GM21717 (cell line): Measurements from ENCODE around the gene CASP3.
"Not testable (repeated sequence)": the region's sequence is repeated elsewhere in the genome, so short reads cannot be mapped to it uniquely, and the experiment has no call there.

Experiments used
- ATAC-seq: cut with Tn5 transposase; IDR thresholded peaks from one replicate; pipeline ENCODE4 v1.9.1; 2021; ENCODE audit warnings: mild to moderate bottlenecking, moderate library complexity; ENCODE audit not compliant: unreplicated experiment

The CASP3 gene

DNA sequence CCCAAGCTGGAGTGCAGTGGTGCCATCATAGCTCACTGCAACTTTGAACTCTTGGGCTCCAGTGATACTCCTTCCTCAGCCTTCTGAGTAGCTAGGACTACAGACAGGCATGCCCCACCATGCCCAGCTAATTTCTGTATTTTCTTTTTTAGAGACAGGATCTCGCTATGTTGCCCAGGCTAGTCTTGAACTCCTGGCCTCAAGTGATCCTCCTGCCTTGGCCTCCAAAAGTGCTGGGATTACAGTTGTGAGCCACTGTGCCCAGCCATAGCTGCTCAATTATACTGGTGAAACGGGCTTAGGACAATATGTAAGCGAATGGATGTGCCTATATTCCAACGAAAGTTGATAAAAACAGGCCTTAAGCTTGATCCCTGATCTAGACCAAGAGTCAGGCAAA is 13.1 kb downstream of the CASP3 start:
- no peak for ATAC-seq

DNA sequence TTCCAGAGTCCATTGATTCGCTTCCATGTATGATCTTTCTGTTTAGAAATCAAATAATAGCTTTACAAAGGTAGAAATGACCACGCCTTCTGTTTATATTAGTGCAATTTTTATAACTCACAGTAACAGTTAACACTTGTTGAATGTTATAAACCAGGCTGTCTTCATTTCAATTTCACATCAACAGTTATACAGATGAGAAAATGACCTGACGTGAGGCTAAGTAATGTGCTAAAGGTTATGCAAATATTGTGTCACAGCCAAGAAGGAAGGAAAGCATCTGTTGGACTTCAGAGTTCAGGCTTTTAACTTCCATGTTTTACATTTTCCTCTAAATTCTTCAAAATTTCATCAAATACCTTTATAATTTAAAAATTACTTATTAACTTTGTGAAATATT is 13.9 kb downstream of the CASP3 start:
- no peak for ATAC-seq

DNA sequence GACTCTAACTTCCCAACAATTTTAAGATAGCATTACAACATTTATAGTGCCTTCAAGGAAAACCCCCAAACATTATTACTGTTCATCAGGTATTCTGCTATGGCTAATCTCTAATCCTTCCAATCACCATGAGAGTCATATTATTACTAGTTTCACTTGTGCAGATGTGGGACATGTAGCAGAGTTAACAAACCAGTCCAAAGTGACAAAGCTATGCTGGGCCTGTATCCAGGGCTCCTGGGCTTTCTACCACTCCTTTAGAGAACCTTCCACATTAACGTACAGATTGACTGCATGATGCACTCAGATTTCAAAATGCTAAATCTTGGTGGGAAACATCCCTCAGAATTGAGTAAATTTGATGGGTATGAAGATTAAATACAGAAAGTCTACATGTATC is 16.4 kb downstream of the CASP3 start:
- no peak for ATAC-seq

DNA sequence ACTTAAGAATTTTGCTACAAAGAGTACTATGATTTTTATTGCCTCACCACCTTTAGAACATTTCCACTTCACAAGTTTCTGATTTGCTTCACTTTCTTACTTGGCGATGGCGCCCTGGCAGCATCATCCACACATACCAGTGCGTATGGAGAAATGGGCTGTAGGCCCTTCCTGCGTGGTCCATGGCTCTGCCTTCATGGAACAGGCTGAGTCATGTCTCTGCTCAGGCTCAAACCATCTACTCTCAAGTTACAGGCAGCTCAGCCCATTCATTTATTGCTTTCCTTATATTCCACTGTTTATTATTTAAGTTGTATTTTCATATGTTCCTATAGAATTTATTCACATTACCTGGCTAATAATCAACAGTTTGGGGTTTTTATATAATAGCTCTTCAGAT is 21.1 kb downstream of the CASP3 start:
- no peak for ATAC-seq

DNA sequence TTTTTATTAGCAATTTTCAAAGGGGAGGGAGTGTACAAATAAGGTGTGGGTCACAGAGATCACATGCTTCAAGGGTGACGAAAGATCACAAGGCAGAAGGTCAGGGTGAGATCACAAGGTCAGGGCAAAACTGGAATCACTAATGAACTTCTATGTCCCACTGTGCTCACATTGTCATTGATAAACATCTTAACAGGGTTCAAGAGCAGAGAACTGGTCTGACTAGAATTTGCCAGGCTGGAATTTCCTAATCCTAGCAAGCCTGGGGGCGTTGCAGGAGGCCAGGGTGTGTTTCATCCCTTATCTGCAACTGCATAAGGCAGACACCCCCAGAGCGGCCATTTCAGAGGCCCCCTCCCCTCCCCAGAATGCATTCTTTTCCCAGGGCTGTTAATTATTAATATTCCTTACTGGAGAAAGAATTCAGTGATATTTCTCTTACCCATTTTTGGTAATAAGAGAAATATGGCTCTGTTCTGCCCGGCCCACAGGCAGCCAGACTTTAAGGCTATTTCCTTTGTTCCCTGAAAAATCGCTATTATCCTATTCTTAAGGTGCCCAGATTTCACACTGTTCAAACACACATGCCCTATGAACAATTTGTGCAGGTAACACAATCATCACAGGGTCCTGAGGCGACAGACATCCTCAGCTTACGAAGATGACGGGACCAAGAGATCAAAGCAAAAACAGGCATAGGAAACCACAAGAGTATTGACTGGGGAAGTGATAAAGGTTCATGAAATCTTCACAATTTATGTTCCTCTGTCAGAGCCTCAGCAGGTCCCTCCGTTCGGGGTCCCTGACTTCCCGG is 23.3 kb downstream of the CASP3 start:
- not testable (repeated sequence) for ATAC-seq

DNA sequence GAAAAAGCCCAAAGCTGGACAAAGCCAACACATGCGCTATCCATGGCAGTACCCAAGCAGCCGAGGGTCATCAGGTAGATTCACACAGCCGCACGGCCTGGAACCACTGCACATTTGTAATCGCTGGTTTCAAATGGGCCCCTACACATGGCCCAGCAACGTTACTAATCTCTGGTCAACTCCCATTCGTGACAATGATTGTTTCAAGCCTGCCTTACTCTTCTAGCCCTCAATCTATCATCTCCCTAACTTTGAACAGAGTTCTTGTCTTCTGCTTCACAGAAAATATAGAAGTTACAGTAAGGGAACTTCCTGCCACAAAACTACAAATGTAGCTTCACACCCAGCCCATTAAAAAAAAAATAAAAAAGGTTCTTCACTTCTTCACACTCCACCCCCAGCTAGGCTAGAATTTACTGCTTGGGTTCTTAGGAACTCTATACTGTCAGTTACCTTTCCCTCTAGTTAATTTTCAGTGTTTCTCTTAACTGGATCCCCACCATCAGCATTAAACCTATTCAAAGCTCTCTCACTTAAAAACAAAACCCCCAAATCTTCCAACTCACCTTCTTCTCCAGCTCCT is 24.2 kb downstream of the CASP3 start:
- no peak for ATAC-seq

DNA sequence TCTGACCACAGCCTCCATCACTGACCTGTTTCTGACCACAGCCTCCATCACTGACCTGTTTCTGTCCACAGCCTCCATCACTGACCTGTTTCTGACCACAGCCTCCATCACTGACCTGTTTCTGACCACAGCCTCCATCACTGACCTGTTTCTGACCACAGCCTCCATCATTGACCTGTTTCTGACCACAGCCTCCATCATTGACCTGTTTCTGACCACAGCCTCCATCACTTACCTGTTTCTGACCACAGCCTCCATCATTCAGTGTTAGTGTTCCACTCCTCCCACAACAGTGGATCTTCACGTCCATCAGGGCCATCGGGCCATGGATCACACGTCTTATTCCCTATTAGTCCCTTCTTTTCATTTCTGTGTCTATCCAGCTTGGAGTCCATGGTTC is 24.7 kb downstream of the CASP3 start:
- ATAC-seq: not testable (repeated sequence)

DNA sequence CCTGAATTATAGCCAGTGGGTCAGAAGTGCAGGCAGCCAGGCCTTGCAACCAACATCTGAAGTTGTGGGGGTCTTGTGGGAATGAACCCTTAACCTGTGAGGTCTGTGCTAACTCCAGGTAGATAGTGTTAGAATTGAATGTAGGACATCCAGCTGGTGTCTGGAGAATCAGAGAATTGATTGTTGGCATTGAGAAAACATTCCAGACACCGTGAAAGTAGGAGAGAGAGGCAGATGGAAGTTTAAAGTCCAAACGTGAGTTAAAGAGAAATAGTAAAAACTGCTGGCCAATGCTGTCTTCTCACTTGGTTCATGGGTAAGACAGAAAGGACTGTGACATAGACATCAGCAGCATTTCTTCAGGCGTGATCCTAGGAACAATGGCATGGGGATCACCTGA is 27.7 kb downstream of the CASP3 start:
- ATAC-seq: no peak

DNA sequence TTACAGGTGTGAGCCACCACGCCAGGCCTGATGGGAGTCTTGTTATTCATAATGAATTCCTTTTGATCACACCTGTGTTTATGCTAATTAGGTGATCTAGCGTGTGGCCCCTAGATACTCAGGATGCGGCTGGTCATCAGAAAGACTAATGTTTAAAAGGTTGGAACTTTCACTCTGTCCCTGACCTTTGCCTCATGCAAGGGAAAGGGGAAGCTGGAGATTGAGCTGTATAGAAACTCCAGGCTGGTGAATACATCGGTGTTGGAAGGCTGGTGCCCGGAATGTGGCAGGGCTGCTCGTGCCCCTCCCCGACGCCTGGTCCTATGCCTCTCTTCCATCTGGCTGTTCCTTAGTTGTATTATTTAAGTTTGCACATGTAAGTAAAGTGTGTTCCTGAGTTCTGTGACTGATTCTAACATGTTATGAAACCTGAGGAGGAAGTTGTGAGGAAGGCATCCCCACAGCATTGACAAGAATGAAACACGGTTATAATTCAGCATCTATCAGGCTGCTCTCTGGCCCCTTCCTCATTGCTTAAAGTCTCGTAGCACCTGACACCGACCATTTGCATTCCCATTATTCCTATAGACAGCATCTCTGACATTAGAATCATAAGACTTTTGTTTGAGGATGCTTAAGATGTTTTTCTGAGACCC is 28.9 kb downstream of the CASP3 start:
- ATAC-seq: no peak

DNA sequence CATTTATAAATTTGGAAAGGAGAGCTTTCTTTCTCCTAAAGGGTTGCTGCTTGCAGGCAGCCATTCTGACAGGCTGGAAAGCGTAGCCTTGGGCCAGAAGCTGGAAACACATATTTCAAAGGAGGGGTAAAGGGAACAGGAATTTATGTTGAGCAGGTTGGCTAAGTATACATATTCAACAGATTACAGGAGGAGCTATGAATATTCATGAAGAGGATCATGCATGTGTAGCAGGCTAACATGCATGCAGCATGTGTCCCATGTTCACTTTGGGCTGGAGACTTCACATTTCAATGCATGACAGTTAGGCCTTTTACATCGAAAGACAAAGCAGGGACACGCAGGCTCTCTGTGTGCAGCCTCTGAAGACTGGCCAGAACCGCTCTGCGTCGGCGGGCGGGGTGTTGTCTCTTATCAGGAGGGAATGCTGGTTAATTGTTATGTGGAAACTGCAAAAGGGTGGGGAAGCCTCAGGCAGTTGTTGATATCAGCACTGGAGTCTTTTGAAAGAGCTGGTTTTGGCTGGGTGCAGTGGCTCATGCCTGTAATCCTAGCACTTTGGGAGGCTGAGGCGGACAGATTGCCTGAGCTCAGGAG is 31.5 kb downstream of the CASP3 start:
- no peak for ATAC-seq

DNA sequence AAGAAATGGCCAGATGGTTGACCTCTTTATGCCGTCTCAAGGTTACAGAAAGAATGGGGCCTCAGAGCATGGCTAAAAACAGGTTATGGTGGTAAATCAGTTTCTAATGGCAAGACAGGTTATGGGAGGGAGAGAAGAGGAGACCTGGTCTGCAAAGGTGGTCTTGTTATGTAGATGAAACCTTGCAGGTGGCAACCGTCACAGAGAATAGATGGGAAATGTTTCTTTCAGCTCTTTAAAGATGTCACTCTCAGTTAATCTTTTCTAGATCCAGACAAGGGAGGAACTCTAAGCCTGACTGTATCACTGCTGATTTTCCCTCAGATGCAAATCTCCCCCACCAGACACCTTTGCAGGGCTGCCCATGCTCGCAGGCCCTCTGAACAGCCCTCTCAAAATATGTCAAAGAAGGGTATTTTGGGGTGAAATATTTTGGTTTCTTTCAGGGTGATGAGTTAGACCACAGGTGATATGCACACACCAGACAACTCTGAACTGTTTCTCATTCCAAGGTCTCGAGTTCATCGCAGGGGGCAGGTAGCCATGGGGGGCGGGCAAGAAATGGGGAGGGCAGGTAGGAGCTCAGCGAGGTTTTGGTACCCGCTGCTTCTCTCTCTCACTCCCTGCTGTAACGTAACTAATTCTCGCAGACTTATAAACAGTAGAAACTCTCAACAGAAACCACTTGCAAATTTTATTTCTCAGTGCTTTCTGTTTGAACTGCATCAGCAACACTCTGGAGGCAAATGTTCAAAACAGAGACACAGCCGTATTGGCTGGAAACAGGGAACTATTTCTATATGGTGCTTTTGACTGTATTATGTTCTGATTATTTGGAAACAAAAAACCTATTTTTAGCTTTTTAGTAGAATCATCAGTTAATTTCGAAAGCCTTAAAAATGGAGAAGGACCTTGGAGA is 32.4 kb downstream of the CASP3 start:
- ATAC-seq: peak; percentile 83

DNA sequence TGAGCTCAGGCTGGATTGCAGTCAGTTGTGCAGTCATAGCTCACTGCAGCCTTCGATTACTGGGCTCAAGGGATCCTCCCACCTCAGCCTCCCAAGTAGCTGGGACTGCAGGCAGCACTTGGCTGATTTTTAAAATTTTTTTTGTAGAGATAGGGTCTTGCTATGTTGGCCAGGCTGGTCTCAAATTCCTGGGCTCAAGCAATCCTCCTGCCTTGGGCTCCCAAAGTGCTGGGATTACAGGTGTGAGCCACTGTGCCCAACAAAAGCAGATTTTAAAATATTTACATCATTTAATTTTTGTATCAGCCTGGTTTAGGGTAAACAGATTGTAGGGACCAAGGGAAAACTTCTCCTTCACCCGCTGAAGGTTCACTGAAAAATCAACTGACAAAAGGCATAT is 33.1 kb downstream of the CASP3 start:
- not testable (repeated sequence) for ATAC-seq

DNA sequence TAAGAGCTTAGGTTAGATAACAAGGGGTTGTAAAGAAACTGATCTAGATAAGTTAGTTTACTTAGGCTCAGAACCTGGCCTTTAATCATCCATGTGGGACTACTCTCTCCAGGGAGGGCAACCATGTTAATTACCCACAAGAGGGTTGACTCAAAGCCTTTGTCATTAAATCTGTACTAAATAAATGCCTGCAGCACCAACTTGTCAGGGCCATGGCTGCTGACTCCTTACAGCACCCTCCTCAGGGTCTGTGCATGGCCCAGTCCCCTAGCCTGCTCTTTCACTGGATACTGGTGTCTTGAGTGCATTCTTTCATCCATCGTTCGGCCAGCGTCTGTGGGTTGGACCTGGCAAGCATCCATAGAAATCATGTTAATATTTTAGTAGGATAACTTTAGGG is 34.7 kb downstream of the CASP3 start:
- ATAC-seq: no peak

DNA sequence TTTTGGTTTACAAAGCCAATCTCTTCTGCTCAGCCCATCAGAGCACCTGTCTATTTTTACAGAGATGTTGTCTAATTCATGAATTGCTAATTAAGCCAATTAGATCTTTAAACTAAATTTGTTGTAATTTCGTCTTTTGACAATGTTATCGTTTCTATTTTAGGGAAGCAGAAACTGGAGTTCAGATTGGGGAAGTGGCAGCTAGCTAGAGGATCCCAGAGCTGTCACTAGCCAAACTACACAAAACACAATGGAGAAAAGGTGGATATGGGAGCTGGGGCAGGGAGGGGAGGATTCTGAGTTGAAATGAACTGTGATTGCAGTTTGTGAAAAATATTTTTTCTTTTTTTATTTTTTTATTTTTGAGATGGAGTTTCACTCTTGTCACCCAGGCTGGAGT is 35.8 kb downstream of the CASP3 start:
- ATAC-seq: no peak

DNA sequence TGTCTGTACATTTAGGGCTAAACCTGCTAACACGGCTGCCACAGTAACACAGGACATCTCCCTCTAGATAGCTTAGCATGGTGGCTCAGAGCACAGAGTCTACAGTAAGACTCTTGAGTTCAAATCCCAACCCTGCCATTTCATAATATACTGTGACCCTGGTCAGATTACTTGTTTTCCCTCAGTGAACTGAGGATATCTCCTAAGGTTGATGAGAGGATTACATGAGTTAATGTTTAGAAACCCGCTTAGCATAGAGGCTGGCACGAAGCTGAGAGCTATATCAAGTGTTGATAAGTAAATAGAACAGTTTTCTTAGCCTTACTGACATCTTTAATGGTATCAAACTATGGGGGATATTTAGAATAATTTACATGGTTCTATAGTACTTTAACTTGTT is 37.2 kb downstream of the CASP3 start:
- no peak for ATAC-seq

DNA sequence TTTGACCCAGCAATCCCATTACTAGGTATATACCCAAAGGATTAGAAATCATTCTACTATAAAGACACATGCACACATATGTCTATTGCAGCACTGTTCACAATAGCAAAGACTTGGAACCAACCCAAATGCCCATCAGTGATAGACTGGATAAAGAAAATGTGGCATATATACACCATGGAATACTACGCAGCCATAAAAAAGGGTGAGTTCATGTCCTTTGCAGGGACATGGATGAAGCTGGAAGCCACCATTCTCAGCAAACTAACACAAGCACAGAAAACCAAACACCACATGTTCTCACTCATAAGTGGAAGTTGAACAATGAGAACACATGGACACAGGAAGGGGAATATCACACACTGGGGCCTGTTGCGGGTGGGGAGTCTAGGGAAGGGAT is 41.8 kb downstream of the CASP3 start:
- ATAC-seq: not testable (repeated sequence)

DNA sequence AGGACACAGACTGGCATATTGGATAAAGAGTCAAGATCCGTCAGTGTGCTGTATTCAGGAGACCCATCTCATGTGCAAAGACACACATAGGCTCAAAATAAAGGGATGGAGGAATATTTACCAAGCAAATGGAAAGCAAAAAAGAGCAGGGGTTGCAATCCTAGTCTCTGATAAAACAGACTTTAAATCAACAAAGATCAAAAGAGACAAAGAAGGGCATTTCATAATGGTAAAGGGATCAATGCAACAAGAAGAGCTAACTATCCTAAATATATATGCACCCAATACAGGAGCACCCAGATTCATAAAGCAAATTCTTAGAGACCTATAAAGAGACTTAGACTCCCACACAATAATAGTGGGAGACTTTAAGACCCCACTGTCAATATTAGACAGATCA is 46.4 kb downstream of the CASP3 start:
- ATAC-seq: not testable (repeated sequence)

DNA sequence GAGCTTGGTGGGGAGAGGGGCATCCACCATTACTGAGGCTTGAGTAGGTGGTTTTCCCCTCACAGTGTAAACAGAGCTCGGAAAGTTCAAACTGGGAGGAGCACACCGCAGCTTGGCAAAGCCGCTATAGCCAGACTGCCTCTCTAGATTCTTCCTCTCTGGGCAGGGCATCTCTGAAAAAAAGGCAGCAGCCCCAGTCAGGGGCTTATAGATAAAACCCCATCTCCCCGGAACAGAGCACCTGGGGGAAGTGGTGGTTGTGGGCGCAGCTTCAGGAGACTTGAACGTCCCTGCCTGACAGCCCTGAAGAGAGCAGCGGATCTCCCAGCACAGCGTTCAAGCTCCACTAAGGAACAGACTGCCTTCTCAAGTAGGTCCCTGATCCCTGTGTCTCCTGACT is 48.3 kb downstream of the CASP3 start:
- ATAC-seq: not testable (repeated sequence)

DNA sequence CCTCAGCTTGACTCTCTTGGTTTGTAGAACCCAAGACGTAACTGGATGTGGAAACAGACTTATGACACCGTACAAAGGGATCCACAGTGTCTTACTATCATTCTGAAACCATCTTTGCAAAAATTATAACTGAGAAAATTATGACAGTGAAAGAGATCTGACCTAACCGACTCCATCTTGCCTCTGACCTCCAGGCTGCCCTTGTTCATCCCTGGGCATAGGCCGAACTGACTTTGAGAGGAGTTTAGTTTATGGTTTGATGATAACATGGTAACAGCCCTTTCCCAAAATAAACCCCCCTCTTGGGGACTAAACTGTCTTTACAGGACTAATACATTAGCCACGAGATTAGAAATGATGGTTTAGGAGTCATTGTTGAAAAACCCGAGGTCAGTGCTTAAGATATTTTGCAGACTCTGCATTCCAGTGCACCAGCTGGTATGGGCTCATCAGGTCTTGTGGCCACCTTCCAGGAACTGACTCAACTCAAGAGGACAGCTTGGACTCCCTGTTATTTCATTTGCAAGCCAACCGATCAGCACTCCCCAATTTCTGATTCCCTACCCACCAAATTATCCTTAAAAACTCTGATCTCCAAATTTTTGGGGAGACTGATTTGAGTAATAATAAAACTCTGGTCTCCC is 49.6 kb downstream of the CASP3 start:
- ATAC-seq: no peak

DNA sequence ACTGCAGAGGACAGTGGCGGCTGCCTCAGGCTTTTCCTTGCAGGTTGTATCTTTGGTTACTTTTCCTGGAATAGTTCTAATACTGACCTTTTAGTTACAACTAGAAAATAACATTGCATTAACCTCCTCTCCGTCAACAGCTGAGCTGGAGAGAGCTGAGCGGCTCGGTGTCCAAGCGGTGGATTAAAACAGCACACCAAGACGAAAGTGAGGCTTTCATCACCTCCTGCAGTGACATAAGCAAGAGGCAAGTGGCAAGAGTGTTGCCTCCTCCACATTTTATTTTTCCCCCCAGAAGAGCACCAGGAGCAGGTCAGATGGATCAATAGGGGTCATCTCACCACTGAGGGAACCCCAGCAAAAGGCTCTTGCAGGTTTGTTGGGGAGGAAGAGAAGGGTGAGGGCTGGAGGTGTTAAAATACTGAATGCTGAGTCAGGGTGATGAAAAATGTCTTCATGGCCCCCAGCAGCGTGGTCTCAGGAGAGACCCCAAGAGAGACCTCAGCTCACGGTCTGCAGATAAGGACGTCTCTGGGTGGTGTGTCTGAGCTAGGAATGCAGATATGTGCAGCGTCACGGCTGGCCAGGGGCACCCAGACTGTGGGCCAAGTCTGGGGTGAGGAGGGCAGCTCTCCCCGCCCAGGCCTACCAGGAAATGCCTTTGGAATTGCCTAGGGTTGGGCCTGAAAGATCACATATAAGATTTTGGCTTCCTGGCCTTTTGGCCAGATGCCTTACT is 50.3 kb downstream of the CASP3 start:
- ATAC-seq: no peak
